ENCODE results near the gene BCOR. TPM values are rescaled to one million over a fixed set of nuclear protein-coding genes. Genes with fewer than 3 reads are reported as not detected.

Gene BCOR
- total RNA-seq, 1 donor from 2014 or later = 26.6 TPM

DNA sequence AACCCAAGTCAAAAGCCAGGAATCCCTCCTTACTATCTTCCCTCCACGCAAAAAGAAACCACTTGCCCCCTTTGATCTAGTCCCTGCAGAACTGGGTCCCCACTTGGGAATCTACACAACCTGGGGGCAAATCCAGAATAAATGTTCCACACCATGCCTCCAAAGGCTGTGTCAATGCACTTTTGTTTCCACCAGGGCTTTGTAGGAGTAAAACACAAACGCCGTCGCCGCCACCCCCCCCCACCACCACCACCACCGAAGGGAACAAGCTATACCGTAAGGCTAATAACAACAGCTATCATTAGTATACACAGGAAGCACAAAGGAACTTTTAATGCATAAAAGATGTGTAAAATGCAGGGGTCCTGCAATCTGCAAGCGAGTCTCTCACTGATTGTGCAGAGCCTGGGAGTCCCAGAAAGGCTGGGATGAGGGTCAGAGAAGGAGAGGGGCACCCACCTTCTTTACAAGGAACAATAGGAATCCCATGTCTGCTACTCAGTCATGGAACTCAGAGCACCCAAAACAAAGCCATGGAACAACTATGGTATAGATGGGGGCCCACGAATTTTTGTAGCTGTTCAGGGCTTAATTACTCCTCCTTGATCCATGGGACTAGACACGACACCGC, 13.2 kb downstream of the BCOR start:
- DNase-seq = no peak

DNA sequence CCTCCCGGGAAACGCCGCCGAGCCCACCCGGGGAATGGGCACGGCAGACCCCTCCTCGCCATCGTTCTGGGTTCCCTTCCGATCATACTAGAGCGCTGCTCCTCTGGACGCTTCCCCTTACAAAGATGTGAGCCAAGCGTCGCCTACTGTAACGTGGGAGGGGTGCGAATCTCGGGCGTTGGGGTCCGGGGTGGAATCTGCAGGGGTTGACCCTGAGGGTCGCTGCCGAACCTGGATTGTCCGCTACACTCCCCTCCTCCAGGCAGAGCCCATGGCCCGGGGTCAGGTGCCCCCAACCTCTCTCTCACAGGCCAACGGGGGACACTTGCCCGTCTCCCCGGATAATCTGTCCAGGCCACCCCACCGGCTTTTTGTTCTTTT, 13.8 kb downstream of the BCOR start:
- no peak for DNase-seq

DNA sequence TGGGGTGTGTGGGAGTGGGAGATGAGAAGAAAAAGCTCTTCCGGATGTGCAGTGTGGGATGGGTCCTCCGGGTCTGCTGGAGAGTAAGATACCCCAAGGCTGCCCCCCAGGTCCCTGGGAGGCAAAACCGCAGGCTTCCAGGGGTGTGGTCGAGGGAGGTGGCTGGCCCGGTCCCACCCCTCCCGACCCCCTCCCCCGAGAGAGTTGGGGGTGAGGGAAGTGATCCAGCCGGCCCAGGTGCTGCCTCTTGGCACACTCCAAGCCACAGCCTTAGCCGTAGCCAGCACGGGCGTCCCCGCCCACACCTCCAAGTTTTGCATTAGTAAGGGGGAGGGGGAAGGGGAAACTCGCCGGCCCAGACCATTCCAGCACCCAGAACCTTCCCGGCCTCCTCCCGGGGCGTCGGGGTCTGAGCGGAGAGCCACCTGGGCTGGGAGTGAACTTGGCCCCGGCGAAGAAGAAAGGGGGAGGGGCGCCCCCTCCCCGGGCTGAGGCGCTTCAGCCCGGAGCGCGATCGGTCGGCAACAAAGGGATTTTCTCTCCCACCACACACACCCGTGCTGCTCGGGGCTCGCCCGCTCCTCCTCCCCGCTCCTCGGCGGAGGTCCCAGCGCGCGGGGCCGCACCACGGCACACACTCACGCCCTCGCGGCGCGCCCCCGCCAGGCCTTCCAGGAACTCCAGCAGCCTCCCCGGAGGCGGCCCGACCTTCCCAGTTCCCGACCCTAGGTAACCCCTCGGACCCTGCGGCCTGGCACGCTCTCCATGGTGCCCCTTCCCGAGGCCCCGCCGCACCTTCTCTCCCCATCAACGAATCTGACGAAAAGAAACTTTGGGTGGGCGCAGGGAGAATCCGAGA, 14.4 kb downstream of the BCOR start:
- DNase-seq = no peak

DNA sequence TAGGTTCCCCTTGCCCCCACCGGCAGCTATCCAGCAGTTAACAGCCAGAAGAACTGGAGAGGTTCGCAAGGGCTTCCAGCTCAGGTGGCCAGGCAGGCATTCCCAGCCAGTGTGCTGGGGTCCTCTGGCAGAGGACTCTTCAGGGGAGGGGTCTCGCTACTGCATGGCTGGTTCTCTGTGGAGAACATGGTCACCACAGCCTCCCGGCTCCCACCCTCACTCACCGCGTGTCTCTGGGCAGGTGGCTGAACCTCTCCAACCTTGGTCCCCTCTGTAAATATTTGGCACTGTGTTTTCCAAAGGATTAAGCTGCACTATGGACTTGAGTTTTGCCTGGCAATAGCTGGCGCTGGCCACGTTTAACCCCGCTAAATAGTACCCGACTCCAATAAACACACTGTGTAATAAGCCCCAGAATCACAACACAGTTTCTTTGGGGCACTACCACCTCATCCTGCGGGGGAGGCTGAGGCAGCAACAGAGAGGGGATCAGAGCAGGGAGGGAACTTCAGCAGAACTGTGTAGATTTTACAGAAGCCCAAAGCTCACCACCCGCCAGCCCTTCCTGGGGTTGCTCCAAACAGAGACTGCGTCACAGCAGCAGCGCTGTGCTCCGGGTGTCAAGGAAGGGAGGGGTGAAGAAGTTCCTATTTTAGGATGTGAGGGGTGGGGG, 15.2 kb downstream of the BCOR start:
- no peak for DNase-seq

DNA sequence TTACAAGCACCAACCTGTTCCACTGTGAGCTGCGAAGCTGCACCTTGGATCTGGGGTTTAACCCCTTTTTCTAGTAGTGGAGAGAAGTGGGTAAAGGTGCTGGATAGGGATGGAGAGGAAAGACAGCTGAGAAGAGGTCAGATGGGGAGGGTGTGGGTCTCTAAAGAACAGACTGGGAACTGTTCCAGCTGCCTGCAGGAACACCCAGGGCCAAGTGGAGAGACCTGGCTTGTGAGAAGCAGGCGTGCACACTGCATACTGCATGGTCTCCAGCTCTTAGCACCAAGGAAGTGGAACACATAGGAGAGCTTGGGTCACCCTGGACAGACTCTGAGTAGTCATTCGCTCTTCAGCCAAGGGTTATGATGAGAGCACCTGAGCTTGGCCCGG, 16.1 kb downstream of the BCOR start:
- no peak for DNase-seq

DNA sequence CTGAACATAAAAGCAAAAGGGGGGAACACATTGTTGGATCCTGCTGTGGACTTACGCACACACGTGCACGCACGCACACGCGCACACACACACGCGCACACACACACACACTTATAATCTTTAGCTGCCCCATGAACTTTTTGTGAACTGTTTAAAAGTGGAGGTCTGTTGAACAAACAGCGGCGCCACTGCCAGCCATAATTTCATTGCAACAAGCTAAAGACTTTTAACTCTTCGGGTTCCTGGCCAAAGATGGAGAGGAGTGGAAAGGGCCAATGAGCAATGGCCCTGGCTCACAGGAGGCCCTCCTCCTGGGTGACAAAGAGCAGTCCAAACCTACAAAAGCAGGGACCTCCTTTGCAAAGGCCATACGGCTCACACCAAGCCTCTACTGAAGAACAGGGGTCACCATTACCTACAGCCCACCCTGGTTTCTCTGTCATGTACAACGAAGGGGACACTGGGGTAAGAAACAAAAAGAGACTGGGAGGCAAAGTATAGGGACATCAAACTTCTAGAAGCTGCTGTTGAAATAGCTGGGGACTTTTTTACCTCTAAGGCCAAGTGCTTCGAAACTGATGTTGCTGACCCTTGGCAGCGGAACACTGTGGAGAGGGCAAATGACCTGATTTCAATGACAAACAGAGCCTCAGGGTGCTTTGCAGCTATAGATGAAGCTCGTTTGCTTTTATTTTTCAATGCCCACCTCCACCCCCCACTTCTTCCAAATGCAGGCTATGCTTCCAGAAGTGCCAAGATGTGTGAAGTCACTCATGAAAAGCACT, 16.7 kb downstream of the BCOR start:
- DNase-seq = no peak

DNA sequence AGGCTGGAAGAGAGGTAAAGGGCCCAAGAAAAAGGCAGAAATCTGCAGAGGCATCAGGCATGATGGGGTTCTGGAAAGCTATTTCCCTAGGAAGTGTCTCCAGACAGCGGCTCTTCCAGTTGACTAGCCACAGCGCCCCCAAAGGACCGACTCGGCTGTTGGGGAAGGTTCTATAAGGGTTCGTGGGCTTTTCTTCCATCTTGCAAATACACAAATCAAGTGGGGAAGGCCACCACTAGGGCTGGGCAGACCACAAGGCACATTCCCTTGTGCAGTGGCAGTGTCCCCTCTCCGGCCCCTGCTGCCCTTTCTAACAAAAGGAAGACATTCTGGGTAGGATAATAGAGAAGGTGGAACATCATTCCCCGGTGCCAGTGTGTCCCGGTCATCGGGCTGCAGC, 18.2 kb downstream of the BCOR start:
- no peak for DNase-seq

DNA sequence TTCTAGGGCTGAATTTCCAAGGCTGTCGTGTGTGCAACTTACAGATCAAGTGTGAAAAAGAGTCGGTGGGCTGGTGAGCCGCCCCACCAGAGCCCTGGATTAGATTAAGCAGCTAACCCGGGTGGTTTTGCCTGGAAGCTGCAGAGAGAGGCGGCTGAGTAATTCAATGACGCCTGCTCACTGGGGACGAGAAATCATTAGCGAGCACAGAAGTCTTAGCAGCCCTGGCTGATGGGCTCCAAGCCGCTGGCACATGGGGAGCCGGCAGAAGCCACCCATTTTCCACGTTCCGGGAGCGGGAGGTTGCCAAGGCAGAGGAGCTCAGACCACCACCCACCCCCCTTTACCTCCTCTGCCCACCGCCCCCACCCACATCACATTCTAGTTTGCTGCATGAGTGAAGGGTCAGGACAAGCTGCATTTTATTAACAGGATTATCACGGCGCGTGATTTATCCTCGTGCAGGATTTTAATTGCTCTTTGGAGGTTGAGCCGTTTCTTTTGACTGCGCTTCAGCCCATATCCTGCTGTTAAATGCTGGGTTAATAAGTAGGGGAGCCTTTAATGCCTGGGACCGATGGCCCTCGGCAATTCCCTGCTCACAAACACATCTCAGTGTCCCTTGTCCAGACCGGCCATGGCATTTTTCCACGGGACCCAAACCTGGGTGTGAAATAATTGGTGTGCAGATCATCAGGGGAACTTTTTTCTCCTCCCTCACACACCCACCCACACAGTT, 19.1 kb downstream of the BCOR start:
- DNase-seq = no peak

DNA sequence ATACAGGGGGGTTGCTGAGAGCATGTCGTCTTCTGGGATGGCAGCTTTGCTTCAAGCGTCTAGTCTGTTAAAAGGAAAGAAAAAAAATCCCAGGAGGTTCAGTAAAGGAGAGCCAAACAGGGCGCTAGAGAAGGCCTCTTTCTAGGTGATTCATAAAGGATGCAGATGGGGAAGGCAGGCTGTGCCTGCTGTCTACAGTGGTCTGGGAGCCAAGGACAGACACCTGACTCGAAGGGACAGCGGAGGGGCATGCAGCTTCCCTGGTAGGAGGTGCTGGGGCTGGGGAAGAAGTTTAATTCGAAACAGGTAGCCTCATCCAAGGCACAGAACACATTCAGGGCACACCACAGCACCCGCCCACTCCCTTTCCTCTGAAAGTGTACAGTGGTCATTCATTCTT, 19.9 kb downstream of the BCOR start:
- no peak for DNase-seq

DNA sequence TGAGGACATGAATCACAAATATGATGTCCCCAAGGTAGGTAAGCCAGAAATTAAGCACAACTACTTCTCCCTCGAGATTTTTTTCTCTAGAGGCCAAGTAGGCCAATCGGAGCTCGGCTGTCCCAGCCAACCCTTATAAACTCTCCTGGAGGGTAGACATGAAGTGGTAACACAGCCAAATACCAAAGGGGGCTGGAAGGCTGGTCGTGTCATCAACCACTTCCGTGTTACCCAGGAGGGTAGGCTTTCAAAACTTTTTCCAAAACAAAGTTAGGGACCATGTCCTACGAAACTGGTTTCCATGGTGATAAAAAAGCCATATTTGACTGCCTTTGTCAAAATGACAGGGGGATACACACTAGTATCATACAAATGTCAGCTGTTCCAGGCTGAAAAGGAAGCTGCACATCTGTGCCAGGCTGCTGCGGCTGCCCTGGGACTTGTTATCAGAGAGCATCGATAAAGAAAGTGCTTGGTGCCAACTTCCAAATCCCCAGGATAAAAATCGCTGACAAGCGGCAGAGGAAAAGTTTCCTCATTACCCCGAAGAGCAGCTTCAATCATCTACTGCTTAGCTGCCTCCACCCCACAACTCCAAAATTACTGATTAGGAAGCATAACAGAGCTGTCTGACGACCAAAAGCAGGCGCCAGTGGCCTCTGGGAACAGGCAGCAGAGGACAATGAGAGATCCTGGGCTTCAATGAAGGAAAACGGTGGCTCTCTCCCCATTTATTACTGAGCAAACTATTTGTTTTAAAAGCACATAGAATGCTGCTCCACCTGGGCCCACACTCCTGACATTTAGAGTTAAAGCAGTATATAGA, 20.8 kb downstream of the BCOR start:
- no peak for DNase-seq

DNA sequence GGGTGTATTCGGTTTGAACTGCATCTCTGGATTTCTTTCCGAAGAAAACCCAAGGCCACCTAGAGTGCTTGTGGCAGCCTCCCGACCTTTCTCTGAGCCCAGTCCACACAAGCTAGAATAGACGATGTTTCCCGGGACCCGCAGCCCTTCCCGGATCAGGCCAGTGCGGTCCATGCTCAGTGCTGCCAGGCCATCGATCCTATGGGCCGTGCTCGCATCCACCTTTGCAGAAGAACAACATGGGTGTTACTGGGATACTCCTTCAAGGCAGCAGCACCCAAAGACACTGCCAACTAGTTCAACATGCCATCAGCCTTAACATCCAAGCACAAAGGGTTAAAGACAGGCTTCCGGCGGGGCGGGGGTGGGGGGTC, 22.8 kb downstream of the BCOR start:
- DNase-seq = no peak

DNA sequence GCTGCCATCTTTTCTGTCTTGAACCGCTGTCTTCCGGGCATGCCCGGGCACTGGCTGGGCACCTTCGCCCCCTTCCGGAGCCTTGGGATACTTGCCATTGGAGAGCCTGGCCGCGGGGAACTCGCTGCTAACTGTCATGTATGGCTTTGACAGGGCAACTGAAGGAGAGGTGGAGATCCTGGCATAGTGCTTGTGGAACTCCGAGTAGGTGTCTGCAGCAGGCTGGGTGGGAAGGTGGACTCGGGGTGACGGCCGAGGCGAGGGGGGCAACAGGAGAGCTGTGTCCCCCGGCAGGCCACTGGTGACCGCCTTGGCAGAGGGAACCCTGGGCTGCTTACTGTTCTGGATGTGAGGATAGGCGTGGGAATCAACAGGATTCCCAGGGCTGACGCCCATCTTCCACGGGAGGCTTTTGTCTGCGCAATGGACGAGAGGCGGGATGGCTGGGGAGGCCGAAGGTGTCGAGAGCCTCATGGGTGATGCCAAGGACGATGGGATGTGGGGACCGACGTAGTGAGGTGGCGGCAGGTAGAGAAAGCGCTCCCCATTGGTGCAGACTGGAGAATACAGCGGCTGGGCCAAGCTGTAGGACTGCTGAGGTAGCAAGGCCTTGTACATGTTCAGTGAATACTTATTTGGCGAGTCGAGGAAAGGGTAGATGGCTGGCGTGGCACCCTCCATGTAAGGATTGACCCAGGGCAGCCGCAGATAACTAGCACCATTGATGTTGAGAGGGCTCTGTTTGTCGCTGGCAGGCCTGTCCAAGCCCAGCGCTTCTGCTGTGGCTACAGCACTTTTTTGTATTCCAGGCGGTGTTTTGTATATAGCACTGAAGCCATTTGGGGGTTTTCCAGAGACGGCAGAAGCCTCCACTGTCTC, 23.4 kb downstream of the BCOR start:
- no peak for DNase-seq

DNA sequence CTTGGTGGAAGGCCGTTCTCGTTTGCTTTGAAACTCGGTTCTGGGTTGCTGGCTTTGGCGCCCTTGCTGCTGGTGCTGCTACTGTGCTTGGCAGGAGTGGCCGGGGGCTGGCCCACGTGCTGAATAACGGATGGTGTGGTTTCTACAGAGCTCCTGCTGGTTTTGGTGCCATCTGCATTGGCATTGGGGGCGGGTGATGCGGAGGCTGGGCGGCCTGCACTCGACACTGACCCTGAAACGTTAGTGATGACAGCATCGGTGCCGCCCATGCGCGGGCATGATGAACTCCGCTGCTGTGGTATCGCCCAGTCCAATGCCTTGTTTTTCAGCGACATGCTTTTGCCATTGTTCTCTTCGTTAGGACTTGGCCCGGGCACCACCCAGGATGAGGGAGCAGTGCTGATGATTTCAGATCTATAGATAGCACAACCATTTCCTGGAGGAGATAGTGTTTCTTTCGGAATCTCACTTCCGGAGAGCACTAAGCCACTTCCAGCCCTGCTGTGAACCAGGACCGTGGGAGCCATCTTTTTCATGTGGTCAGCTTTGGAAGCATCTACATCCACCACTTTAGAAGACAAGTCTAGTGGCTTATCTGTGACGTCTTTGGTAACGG, 24.2 kb downstream of the BCOR start:
- no peak for DNase-seq

DNA sequence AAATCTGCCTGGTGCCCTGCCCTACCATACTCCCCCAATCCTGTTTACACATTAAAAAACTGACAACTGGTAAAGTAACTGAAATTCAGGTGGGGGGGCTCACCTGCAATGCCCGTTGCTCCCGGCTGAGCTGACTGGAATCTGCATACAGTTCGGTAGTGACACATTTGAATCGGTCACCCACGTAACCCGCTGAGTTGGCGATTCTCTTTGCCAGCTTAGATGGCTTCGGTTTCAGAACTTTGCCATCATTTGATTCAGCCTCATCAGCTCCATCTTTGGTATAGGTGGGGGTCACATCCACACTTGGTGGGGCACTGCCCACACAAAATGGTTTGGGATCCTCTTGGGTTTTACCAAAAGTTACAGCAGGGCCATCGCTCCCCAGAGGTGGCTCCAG, 25.5 kb downstream of the BCOR start:
- no peak for DNase-seq

DNA sequence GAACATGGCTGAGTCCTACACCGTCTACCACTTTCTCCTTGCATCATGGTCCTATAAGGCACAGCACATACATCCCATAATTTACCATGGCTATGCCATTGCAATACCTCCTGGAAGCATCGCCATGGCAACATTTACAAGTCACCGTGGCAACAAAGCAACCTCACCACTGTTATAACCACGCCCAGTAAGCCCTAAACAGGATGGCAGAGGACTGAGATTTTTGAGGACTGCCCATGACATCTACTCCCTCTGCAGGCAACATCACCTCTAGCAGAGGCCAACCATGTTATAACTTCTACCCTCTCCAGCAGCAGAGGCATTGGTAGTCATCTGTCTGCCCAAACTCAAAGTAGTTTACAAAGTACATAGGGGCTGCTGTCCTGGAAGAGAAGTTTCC, 29.7 kb downstream of the BCOR start:
- no peak for DNase-seq

DNA sequence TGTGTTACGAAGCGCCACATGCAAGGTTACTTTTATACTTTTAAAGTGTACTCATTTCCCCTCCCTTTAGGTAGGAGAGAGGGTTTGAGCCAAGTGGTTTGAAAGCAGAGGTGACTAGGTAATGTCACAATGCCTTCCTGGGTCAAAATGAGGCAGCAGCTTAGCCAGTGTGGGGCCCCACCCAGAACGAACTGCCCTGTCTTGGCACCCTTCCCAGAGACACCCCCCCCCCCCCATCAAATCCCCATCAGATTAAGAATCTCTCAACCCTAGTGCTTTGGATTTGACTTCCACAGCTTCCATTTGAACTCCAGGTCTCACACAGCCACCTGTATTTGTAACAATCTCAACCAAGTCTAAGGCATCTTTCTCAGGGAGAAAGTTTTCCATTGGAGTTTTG, 31.1 kb downstream of the BCOR start:
- DNase-seq = no peak

DNA sequence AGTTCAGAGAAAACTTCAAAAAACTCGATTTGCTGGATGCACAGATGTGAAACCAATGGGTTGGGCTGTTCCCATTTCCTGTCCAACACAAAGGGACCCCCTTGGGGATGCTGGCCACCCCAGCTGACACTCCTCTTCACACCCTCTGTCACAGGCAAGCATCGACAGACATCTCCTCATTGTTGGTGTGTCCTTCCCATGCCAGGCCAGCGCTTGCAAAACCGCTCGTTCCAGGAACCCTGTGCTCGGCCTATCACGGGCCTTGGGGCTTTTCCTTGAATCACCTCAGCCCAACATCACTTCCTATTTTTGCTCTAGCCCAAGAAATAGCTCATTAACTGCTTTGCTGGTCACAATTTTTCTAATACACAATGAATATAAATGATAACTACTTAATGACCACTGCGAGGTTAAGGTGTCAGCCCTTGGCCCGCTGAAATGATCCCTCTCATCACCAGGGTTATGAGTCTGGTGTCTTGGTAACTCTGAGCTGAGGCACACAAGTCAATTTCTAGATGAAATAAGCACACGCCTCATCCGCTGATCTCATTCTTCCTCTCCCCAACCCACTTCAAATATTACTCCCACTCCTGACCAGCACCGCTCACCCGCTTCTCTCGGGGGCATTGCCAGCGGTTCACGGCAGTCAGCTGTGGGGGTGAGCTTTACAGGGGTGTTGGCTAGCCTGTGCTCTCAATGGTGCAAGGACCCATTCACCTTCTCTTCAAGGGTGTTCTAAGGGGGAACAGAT, 32.3 kb downstream of the BCOR start:
- DNase-seq = no peak

DNA sequence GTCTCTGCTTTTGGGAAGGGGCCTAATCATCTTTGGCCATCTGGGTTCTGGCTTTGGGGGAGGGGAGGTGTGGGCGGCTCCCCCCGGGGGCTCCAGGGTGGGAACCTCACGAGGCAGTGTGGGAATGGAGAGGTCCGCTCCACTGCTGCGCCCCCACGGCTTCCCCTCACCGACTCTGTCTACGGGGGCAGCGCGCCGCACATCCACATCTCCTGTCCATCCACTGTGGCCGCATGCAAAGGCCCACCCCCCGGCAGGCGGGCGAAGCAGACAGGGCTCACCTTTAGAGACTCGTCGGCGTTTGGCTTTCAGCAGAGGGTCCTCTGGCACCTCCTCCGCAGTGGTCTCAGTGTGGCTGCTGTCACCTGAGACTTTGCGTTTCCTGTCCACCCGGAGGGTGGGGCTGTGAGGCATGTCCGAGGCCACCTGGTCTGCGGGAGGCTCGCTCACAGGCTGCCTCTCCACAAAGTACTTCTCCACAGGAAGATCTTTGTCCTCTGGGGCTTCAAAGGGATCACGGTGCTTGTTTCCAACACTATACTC, 33.6 kb downstream of the BCOR start:
- no peak for DNase-seq

DNA sequence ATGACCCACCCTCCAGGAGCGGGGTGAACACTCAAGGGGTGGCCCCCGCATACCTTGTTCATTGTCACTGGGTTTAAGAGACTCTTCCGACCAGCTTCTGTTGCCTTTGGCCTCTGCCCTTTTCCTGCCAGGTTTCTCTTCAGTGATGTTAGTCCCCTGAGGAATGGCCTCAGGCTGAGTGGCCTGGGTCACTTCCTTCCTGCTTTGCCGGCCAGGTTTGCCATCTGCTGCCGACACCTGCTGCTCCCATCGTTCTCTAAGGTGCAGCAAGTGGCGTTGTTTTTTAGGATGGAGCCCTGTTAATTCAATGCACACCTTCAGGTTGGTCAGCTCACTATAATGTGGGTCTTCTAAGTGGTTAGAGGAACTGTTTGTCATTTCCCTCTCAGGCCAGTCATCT, 34.2 kb downstream of the BCOR start:
- DNase-seq = no peak

All from skin of body (tissue), 2 donors.